Measurements from ENCODE around the gene BUD31. TPM values are rescaled to one million over a fixed set of nuclear protein-coding genes. Genes with fewer than 3 reads are reported as not detected.
A peak's percentile ranks its signal among the peaks of the same experiment; 100 is the strongest.

The BUD31 gene
- total and polyA plus RNA-seq, 9 of the 15 experiments (the other 6 are each of a cell fraction or from before 2014, with no cell fraction given): 105 to 342 (median 247) TPM

DNA sequence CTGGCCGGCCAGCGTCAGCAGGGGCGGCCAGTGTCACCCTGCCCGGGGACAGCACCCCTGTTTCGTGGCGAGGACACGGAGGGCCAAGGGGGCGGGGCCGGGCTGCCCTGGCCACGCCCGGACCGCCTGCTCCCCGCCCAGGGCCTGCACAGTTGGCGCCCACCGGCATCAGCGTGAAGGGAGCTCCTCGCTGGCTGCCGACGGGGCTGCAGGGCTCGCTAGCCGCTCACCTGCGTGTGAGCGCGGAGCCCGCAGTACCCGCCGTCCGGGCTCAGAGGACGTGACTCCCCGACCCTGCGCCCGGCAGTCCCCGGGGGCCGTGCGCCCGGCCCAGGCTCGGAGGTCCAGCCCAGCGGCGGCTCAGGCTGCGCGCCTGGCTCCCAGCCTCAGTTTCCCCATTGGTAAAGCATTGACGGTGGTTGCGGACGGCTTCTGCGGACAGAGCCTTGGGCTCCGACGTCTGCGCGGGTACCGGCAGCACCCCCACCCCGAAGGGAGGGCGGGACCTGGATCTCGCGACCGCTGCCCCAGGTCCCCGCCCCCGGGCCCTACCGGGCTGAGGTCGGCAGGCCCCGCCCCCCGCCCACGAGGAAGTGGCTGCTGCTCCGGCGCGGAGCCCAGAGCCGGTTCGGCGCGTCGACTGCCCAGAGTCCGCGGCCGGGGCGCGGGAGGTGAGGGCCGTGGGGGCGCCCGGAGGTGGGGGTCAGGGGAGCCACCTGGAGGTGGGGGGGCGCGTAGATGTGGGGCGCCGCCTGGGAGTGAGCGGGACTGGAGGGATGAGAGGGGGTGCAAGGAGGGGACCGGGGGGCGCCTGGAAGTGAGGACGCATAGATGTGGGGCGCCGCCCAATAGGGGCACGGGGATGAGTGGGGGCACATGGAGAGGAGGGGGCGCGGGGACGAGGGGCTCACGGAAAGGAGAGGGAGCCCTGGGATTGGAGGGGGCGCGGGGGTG is 34.4 kb upstream of the BUD31 start, which contains the start of gene ARPC1B:
ARPC1B (plus strand) TSS at position 620 of the 954 bp plus-strand sequence. CDS start 10,985 bp downstream, outside the sequence.
- Histone ChIP-seq H3K9ac (ENCODE audit: insufficient read depth in 1 of 2, low read depth in 2 of 2, low read length in 2 of 2) (peak within 1 kb of the TSS; percentile 79 to 83), H3K27me3 (ENCODE audit: control insufficient read depth in 2 of 2, insufficient read depth in 2 of 2, low read length in 2 of 2) (no peaks in the 10 kb centered on the region), H3K4me1 (replicated peaks in 1 of 2; ENCODE audit: control insufficient read depth in 2 of 2, insufficient read depth in 2 of 2, low read length in 2 of 2) (peaks cover 25 to 58% of the 10 kb centered on the region in 2 experiments), H3K9me1 (ENCODE audit: control insufficient read depth, insufficient read depth, low read length) (no peaks in the 10 kb centered on the region), H4K20me1 (replicated peaks; ENCODE audit: control insufficient read depth, insufficient read depth, low read length) (peaks cover 4% of the 10 kb centered on the region; the same call in 1 of the 2 replicates), H3K27ac (ENCODE audit: extremely low read depth, low read depth, low read length) (peak within 1 kb of the TSS; percentile 74), H2AFZ (ENCODE audit: low read depth, low read length) (peak within 1 kb of the TSS; percentile 95), H3K4me2 (ENCODE audit: insufficient read depth, low read length) (peak within 1 kb of the TSS; percentile 81), H3K36me3 (ENCODE audit: control insufficient read depth, insufficient read depth, low read length) (peaks cover 31% of the 10 kb centered on the region; the same call in 2 of the 3 replicates), H3K9me3 (replicated peaks; ENCODE audit: control insufficient read depth, insufficient read depth, low read depth, low read length) (no peaks in the 10 kb centered on the region), H3K4me3 (peak within 1 kb of the TSS; percentile 94), H3K79me2 (ENCODE audit: control insufficient read depth, insufficient read depth, low read length) (peaks cover 40% of the 10 kb centered on the region)
- BruUV-seq (replicated peaks): no TSS peak
- 1% methylated on average over 66 of the region's 95 CpGs for WGBS (ENCODE audit: insufficient coverage, low coverage, missing lambda C conversion rate)
- ATAC-seq (peak; percentile 88), FAIRE-seq (no peak), DNase-seq (ENCODE audit: extremely low read depth in 1 of 4, low spot score in 3 of 4) (peak; percentile 93 to 99 (median 98))
- ChIA-PET POLR2A (interaction anchor here (0.6 to 1.5 kb wide), 6 partner anchors 9 to 94 kb away, joined by 3 to 6 read pairs (median 4); no protein-coding TSS in a partner anchor), CTCF (ENCODE audit: low intra/inter-chr PET ratio) (no interaction called here)
- intact Hi-C loops (cut with micrococcal nuclease) (loop anchor here (2.0 kb wide), 1 partner anchor 34 kb away; the partner anchor contains the start of genes BUD31 and PDAP1), in situ Hi-C loops (cut with MboI) (no loop called here)
- TF ChIP-seq HLTF (IDR thresholded peaks at IDR 0.05) (no peak), NEUROD1 (IDR thresholded peaks at IDR 0.05; ENCODE audit: borderline replicate concordance, low read depth, low read length, partially characterized antibody) (peak; percentile 46), POLR2AphosphoS2 (IDR thresholded peaks at IDR 0.05; ENCODE audit: low read length) (peak; percentile 67; the same call in 1 of the 2 replicates), POLR2AphosphoS5 (IDR thresholded peaks at IDR 0.05; ENCODE audit: control insufficient read depth, insufficient read depth, low read depth, low read length) (peak; percentile 97), RREB1 (CRISPR knock-in tag; IDR thresholded peaks at IDR 0.05) (peak; percentile 65; the same call in 1 of the 2 replicates)
- TF ChIP-seq, protein P1, sequence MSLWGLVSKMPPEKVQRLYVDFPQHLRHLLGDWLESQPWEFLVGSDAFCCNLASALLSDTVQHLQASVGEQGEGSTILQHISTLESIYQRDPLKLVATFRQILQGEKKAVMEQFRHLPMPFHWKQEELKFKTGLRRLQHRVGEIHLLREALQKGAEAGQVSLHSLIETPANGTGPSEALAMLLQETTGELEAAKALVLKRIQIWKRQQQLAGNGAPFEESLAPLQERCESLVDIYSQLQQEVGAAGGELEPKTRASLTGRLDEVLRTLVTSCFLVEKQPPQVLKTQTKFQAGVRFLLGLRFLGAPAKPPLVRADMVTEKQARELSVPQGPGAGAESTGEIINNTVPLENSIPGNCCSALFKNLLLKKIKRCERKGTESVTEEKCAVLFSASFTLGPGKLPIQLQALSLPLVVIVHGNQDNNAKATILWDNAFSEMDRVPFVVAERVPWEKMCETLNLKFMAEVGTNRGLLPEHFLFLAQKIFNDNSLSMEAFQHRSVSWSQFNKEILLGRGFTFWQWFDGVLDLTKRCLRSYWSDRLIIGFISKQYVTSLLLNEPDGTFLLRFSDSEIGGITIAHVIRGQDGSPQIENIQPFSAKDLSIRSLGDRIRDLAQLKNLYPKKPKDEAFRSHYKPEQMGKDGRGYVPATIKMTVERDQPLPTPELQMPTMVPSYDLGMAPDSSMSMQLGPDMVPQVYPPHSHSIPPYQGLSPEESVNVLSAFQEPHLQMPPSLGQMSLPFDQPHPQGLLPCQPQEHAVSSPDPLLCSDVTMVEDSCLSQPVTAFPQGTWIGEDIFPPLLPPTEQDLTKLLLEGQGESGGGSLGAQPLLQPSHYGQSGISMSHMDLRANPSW (CRISPR knock-in tag; IDR thresholded peaks at IDR 0.05): peak; percentile 79; the same call in 1 of the 2 replicates
- TF ChIP-seq, protein P2, sequence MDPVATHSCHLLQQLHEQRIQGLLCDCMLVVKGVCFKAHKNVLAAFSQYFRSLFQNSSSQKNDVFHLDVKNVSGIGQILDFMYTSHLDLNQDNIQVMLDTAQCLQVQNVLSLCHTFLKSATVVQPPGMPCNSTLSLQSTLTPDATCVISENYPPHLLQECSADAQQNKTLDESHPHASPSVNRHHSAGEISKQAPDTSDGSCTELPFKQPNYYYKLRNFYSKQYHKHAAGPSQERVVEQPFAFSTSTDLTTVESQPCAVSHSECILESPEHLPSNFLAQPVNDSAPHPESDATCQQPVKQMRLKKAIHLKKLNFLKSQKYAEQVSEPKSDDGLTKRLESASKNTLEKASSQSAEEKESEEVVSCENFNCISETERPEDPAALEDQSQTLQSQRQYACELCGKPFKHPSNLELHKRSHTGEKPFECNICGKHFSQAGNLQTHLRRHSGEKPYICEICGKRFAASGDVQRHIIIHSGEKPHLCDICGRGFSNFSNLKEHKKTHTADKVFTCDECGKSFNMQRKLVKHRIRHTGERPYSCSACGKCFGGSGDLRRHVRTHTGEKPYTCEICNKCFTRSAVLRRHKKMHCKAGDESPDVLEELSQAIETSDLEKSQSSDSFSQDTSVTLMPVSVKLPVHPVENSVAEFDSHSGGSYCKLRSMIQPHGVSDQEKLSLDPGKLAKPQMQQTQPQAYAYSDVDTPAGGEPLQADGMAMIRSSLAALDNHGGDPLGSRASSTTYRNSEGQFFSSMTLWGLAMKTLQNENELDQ (CRISPR knock-in tag; IDR thresholded peaks at IDR 0.05; ENCODE audit: borderline replicate concordance): no peak
